ENCODE results near the gene DGUOK.

The DGUOK gene

DNA sequence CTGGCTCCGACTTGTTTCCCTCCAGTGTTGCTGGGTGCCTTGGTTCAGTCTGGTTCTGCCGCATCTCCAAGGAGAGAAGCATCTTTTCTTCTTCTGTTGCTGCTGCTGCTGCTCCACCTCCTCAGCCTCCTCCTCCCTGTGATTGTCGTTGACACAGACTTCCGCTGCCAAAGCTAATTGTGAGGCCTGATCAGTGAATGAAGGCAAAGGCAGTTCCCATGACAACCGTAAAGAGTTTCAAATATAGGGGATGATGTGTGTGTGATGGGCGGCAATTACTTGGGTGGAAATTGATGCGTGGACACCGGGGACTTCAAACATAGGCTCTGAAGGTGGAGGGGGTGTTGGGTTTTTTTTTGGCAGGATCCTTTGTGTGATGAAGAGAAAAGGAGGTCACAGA is 71.8 kb downstream of the DGUOK start:
- no peak for DNase-seq (ENCODE audit: low read depth in 2 of 2)

- no peak for DNase-seq (ENCODE audit: low read depth in 2 of 2)
These were observed 72.3 kb downstream of the DGUOK start for GRCh38 chr2:73998933-73999332.

- DNase-seq (ENCODE audit: low read depth in 2 of 2), result no peak
These were observed 73.4 kb downstream of the DGUOK start for GRCh38 chr2:73999881-74000597.

DNA sequence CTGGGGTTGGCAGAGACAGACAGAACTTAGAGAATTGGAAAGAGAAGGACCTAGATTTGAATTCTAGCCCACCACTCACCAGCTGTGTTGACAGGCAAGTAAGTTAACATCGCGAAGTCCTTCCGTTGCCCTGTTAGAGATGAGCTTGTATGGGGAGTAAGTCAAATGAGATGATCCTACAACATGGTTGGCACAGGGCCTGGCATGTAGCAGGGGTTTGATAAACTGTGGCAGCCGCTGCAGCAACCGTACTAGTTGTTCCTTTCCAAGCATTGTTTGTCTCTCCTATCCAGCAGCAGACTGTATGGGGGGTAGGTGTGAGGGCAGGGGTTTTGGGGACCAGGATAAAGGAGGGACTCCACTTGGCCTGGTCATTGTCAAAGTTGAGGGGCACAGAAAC is 74.0 kb downstream of the DGUOK start:
- DNase-seq (ENCODE audit: low read depth in 2 of 2), result no peak

- no peak for DNase-seq (ENCODE audit: low read depth in 2 of 2)
These were observed 74.4 kb downstream of the DGUOK start for GRCh38 chr2:74001121-74001520.

- peak in 1 of 2 donors; percentile 46 for DNase-seq (ENCODE audit: low read depth in 2 of 2)
These were observed 75.3 kb downstream of the DGUOK start for GRCh38 chr2:74001781-74002504.

DNA sequence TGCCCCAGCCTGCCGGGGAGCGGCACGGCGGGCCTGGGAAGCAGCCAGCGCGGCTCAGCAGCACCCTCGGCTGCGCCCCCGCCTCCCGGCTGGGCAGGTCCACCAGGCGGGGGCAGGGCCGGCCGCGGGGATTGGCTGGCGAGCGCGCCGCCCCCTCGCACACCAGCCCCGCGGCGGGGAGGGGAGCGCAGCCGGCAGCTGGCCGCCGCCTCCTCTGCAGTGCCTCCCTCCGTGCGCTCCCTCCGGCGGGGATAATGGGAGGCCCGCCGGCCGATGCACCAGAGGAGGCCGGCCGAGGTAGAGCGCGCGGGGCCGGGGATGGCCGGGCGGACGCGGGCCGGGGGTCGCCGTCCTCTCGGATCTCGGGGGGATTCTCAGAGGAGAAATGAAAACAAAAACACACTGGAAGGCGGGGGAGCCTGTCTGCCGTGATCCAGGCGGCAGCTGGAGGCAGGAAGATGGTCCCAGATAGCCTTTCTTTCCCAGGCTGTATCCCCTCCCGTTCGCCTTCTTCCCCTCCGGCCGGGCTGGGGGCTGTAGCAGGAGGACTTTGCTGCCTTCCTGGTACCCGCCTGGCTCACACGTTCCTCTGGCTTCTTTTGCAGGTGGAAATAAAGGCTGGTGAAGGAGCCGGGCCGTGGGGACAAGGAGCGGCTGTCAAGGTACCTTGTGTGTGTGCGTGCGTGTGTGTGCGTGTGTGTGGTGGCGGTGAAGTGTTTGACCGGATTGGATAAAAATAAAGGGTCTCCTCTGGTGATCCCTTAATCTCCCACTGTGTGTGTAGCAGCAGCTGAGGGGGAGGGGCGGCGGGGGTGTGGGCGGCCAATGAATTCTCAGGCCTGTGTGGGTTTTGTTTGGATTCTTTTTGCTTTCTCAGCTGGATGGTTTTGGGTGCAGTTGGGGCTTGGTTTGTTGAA is 76.1 kb downstream of the DGUOK start:
- DNase-seq (ENCODE audit: low read depth in 2 of 2), result peak; percentile 66 to 79

DNA sequence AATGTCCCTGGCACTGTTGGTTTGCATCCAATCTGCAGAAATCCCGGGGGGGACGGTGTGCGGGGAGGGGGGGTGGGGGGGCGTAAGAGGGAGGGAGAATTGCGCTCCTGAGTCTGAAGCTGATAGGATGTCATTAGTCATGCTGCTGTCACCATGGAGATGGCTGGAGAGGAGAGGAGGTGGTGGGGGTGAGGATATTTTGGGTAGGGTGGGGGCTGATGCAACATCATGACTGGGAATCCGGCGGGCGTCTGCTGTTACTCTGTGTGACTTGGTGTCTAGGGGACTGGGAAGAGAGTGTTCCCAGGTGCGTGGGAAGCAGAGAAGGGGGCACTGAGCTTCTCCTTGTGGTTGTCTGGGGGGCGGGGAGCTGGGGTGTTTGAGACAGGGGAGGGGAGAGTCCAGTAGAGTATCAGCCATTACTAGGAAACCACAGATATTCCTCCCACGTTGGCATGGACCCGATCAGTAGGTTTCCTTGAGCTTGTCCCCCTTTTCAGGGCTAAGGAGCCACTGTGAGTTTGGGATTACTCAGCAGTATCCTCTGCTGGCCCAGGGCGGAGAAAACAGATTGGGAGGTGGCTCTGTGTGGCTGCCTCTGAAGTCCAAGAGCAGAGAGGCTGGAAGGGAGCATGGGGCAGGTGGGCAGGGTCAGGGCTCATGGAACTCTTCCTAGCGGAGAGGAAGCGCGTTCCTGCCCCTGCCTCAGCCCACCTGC is 77.0 kb downstream of the DGUOK start:
- DNase-seq (ENCODE audit: low read depth in 2 of 2), result no peak

DNA sequence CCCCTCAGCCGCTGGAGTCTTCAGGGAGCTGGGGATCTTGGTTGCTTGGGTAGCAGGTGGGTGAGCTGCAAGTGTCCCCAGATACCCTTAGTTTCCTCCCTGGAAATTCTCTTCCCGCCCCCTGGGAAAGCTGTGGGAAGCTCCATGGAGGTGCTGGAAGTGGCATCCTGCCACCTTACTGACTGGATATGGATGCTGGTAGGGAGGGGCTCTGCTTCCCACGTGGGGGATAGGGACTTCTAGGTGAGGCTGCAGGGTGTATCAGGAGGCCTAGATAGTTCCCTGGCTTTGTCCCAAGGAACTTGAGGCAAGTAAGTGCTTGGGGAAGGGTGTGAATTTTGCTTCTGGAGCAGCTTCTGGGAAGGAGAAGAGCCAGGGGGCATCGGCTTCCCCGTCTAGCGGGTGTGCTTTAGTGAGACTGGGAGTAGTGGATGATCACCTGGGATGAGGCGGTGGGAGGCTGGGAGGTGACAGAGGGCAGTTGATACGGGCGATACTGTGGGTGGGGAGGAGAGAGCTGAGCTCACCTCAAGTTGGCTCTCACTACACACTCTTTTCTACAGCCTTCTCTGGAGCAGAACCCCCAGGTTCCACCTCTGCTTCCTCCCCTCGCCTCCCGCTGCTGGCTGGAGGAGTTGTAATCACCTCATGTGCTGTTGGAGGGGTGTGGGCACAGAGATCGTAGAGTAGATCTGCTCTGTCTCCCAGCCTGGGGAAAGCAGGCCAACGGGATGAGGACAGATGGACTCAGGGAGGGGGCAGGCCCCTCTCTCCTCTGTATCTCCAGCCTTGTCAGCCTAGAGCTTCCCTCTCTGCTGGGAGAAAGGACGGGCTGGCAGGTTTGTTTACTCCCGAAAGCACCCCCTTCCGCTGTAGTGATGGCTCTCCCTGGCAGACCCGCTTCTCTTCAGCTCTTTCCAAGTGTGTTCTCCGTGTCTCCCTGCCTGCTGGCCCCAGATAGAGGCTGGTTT is 77.8 kb downstream of the DGUOK start:
- DNase-seq (ENCODE audit: low read depth in 2 of 2), result no peak

- no peak for DNase-seq (ENCODE audit: low read depth in 2 of 2)
These were observed 79.1 kb downstream of the DGUOK start for GRCh38 chr2:74005786-74006185.

- no peak for DNase-seq (ENCODE audit: low read depth in 2 of 2)
These were observed 79.8 kb downstream of the DGUOK start for GRCh38 chr2:74006459-74006858.

- DNase-seq (ENCODE audit: low read depth in 2 of 2), result no peak
These were observed 80.4 kb downstream of the DGUOK start for GRCh38 chr2:74007121-74007520.

- no peak for DNase-seq (ENCODE audit: low read depth in 2 of 2)
These were observed 81.0 kb downstream of the DGUOK start for GRCh38 chr2:74007711-74008110.

All from stimulated activated CD4-positive, alpha-beta T cell treated with anti-CD3 and anti-CD28 coated beads, Interleukin-4, amount 100 ng/mL, for 48 hours (primary cell).